Kidney tubule cell (primary cell): ENCODE results near the gene ANKRD42.

Experiments
- DNase-seq: peaks from one replicate; pipeline ENCODE4 v3.0.0-alpha.2; 2018; ENCODE audit warnings: low spot score

The ANKRD42 gene

DNA sequence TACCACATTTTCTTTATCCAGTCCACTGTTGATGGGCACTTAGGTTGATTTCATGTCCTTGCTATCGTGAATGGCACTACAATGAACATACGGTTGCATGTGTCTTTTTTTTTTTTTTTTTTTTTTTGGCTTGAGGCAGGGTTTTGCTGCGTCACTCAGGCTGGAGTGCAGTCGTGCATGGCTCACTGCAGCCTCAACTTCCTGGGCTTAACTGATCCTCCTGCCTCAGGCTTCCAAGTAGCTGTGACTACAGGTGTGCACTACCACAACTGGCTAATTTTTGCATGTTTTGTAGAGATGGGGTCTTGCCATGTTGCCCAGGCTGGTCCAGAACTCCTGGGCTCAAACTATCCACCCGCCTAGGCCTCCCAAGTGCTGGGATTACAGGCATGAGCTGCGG, 94.1 kb downstream of the ANKRD42 start:
- no peak for DNase-seq

DNA sequence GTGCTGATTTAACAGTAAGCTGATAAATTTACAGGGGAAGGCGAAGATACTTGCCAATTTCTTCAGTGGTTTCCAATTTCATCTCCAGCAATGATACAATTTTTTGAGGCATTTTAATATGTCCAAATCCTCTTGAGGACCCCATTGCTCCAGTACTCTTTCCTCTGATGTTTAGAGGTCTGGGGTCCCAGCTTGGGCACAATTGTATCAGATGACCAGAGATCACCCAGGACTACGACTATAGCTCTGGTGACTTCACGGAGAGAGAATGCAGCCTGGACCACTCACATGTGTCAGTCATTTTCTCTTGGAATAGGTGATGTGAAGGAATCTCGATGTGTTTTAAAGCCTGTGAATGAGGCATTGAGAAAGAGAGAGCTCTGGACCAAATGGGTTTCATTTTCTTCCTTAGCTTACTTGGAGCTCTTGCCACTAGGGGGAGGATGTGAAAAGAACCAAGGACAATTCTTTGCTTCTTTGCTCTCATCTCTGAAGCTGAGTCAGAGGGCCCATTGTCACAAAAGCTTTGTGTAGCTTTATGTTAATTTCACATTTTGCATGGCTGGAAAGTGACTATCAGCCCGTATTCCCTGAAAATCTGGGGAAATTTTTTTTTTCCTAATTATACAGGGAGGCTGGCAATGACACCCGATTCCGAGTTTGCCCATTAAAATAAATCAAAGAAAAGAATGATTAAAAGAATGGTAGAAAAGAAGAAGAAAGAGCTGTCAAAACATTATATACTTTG, 99.4 kb downstream of the ANKRD42 start:
- peak; percentile 73 for DNase-seq

- DNase-seq: no peak
Observed at GRCh38 chr11:83293457-83293774, 99.9 kb downstream of the ANKRD42 start.

DNA sequence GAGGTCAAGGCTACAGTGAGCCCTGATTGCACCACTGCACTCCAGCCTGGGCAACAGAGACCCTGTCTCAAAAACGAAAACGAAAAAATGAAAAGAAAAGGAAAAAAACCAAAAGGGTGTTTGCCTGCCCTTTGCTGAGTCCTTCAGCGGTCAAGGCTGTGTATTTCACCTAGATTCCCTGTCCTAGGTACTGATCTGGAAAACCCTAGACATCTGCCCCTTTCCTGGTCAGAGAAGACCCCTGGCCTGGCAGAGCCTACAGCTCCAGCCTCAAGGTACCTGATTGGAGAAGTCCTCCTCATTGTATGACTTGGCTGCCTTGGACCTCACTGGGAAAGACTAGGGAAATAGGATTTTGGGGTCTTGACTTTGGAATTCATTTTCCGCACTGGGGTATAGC, 100.7 kb downstream of the ANKRD42 start:
- no peak for DNase-seq
